K562 (cell line): ENCODE results near the gene EEF1AKMT1. TPM values are rescaled to one million over a fixed set of nuclear protein-coding genes. Genes with fewer than 3 reads are reported as not detected.

Experiments used
- ATAC-seq: fragments of 200-7000 bp; cut with Tn5 transposase; 3 replicates; pipeline ENCODE4 v1.9.1; 2020; ENCODE audit warnings: moderate library complexity
- BruUV-seq: library from RNA; stranded (reverse); fragments of 400-500 nt; replicated peaks from 2 replicates; lab custom pipeline; 2021; lab: Mats Ljungman, UMichigan
- CTCF ChIA-PET: fragments of 300-600 bp; formaldehyde crosslinking; extraction: SDS; loops from one replicate; lab custom pipeline; 2021; ENCODE audit warnings: low intra/inter-chr PET ratio; lab: Yijun Ruan, JAX
- POLR2A ChIA-PET: fragments of 300-600, 350-650 bp; sonication (Branson Sonifier 250); formaldehyde crosslinking; extraction: SDS; loops from one replicate; lab custom pipeline; 2021; ENCODE audit warnings: antibody characterized with exemption, inconsistent platforms; lab: Yijun Ruan, JAX
- DNase-seq, 4 experiments: peaks; one replicate each; pipeline versions ENCODE4 v3.0.0 to v3.0.0-alpha.2; 2011 to 2018; ENCODE audit warnings: low spot score in 3 of 4, mixed read lengths in 3 of 4; ENCODE audit errors: extremely low read depth in 1 of 4
- FAIRE-seq: peaks from 2 replicates; lab custom pipeline; 2011; peaks lifted over from hg19 to GRCh38; lab: Jason Lieb, UNC
- H2AFZ ChIP-seq: 2 replicates; pipeline ENCODE4 v1.6.0; 2011; ENCODE audit warnings: low read depth, low read length, control low read depth, inconsistent platforms
- H3K27ac ChIP-seq: fragments of 200-600 bp; 3 replicates; pipeline ENCODE4 v1.8.0; 2011; ENCODE audit warnings: low read depth, mild to moderate bottlenecking, control low read depth, inconsistent platforms, low read length, moderate library complexity, mixed read lengths; ENCODE audit errors: extremely low read depth
- H3K27me3 ChIP-seq, 2 experiments: fragments of 300-600 bp in 1 of 2; 2 replicates in 1 of 2; 3 replicates in 1 of 2; pipeline versions ENCODE4 v1.6.0 to v1.8.0; 2011; ENCODE audit warnings: inconsistent platforms in 2 of 2, low read length in 2 of 2, mild to moderate bottlenecking in 1 of 2, mixed read lengths in 1 of 2, moderate library complexity in 1 of 2; ENCODE audit not compliant: control insufficient read depth in 2 of 2, insufficient read depth in 2 of 2
- H3K36me3 ChIP-seq: fragments of 300-600 bp; 3 replicates; pipeline ENCODE4 v1.8.0; 2011; ENCODE audit warnings: mild to moderate bottlenecking, low read length, inconsistent platforms; ENCODE audit not compliant: control insufficient read depth, insufficient read depth
- H3K4me1 ChIP-seq, 2 experiments: fragments of 200-600 bp in 1 of 2; replicated peaks in 1 of 2; 2 replicates in 1 of 2; 3 replicates in 1 of 2; pipeline versions ENCODE4 v1.5.1 to v1.8.0; 2011; ENCODE audit warnings: inconsistent platforms in 2 of 2, low read length in 2 of 2, mild to moderate bottlenecking in 1 of 2, mixed read lengths in 1 of 2, moderate library complexity in 1 of 2; ENCODE audit not compliant: control insufficient read depth in 2 of 2, insufficient read depth in 2 of 2
- H3K4me2 ChIP-seq: 2 replicates; pipeline ENCODE4 v1.6.1; 2011; ENCODE audit warnings: low read length, control low read depth, inconsistent platforms, mixed read lengths; ENCODE audit not compliant: insufficient read depth
- H3K4me3 ChIP-seq: fragments of 200-600 bp; sonication (generic), shearing (Covaris generic); 2 replicates; pipeline ENCODE4 v1.5.1; 2016; ENCODE audit warnings: control low read depth, inconsistent platforms
- H3K79me2 ChIP-seq: fragments of 200-600 bp; 3 replicates; pipeline ENCODE4 v1.8.0; 2011; ENCODE audit warnings: low read length, inconsistent platforms; ENCODE audit not compliant: control insufficient read depth, insufficient read depth
- H3K9ac ChIP-seq, 2 experiments: 2 replicates each; pipeline versions ENCODE4 v1.6.0 to v1.6.1; 2011; ENCODE audit warnings: low read depth in 2 of 2, low read length in 2 of 2, control low read depth in 1 of 2, inconsistent platforms in 1 of 2, mild to moderate bottlenecking in 1 of 2, mixed read lengths in 1 of 2; ENCODE audit not compliant: insufficient read depth in 1 of 2
- H3K9me1 ChIP-seq: one replicate; pipeline ENCODE4 v1.6.0; 2011; ENCODE audit warnings: inconsistent platforms, mild to moderate bottlenecking, low read length, moderate library complexity; ENCODE audit not compliant: control insufficient read depth, insufficient read depth
- H3K9me3 ChIP-seq: replicated peaks from 2 replicates; pipeline ENCODE4 v1.5.1; 2011; ENCODE audit warnings: low read depth, low read length, inconsistent platforms; ENCODE audit not compliant: control insufficient read depth, insufficient read depth
- H4K20me1 ChIP-seq: replicated peaks from 2 replicates; pipeline ENCODE4 v1.6.1; 2011; ENCODE audit warnings: low read length, inconsistent platforms, mixed read lengths; ENCODE audit not compliant: control insufficient read depth, insufficient read depth
- CBX2 ChIP-seq: fragments of 200-600 bp; sonication (generic); IDR thresholded peaks from one replicate; pipeline ENCODE4 v1.6.1; 2012; ENCODE audit warnings: mild to moderate bottlenecking, low read length, inconsistent platforms; ENCODE audit not compliant: insufficient read depth, poor library complexity, severe bottlenecking
- CBX8 ChIP-seq: fragments of 200-600 bp; sonication (generic); IDR thresholded peaks from 2 replicates; pipeline ENCODE4 v1.6.1; 2012; ENCODE audit warnings: borderline replicate concordance, mixed run types, low read depth, mild to moderate bottlenecking, moderate library complexity, mixed read lengths, low read length, control low read depth, inconsistent platforms; ENCODE audit not compliant: poor library complexity, severe bottlenecking; ENCODE audit errors: extremely low read depth
- IRF2 ChIP-seq: sonication (generic); formaldehyde crosslinking; IDR thresholded peaks from 2 replicates; pipeline ENCODE4 v1.8.1; 2022; ENCODE audit warnings: mild to moderate bottlenecking, missing genetic modification reagents
- MXI1 ChIP-seq: IDR thresholded peaks from 2 replicates; pipeline ENCODE4 v1.6.1; 2011; ENCODE audit warnings: low read depth, mild to moderate bottlenecking, improper control_type of control experiment, low read length
- MYBL2 ChIP-seq, 2 experiments: fragments of 450-650 bp in 1 of 2; sonication (generic) in 1 of 2; formaldehyde crosslinking in 1 of 2; IDR thresholded peaks; 2 replicates each; pipeline versions ENCODE4 v1.6.1 to v1.8.1; 2017 to 2022; ENCODE audit warnings: borderline replicate concordance in 1 of 2, inconsistent platforms in 1 of 2, low read depth in 1 of 2, mild to moderate bottlenecking in 1 of 2, missing genetic modification reagents in 1 of 2, moderate library complexity in 1 of 2
- RBM25 ChIP-seq: fragments of 200-400 bp; formaldehyde crosslinking; IDR thresholded peaks from 2 replicates; pipeline ENCODE4 v1.6.1; 2018; ENCODE audit warnings: low read length, low read depth, moderate library complexity; ENCODE audit not compliant: severe bottlenecking
- XRCC4 ChIP-seq: IDR thresholded peaks from one replicate; pipeline ENCODE4 v1.6.1; 2011; ENCODE audit not compliant: insufficient read depth, insufficient read length; ENCODE audit errors: extremely low read depth
- ZBTB9 ChIP-seq: fragments of 450-650 bp; formaldehyde crosslinking; IDR thresholded peaks from 2 replicates; pipeline ENCODE4 v1.4.0; 2020; ENCODE audit warnings: mild to moderate bottlenecking, moderate library complexity
- ZC3H8 ChIP-seq: fragments of 450-650 bp; IDR thresholded peaks from 2 replicates; pipeline ENCODE4 v1.6.1; 2017
- WGBS: fragments of 100-300 bp; shearing (Covaris generic); methylation state at CpG from one replicate; pipeline ENCODE4 v1.1.6; 2016; ENCODE audit warnings: low coverage, mixed read lengths; ENCODE audit not compliant: insufficient coverage; ENCODE audit errors: missing lambda C conversion rate; 5-methylcytosine and 5-hydroxymethylcytosine counted together
- in situ Hi-C: fragments of 300-500 bp; cut with MboI; formaldehyde crosslinking; loops from 4 replicates; pipeline ENCODE4 v1.15.0; 2018; ENCODE audit warnings: inconsistent platforms, mixed read lengths
- intact Hi-C: fragments of 100-400 bp; cut with micrococcal nuclease; formaldehyde crosslinking; loops from 2 replicates; pipeline ENCODE4 v1.14.2; 2022
- polyA plus RNA-seq, 8 experiments: library from polyadenylated mRNA; depleted of rRNA in 4 of 8; stranded (reverse) in 5 of 8; unstranded in 3 of 8; fragments of >200 nt; fragmentation: Nextera tagmentation in 2 of 8; fragmentation: Illumina TruSeq in 1 of 8; extraction: Ambion mirVana in 2 of 8; extraction: Trizol in 1 of 8; gene quantifications; 2 replicates each; pipeline versions ENCODE4 v1.2.1 to v1.2.3, GENCODE V29; 2011 to 2014; ENCODE audit warnings: inconsistent platforms in 1 of 8, missing spikeins in 1 of 8
- total RNA-seq, 7 experiments: library from RNA; depleted of rRNA in 6 of 7; stranded (reverse); fragments of >200 nt in 6 of 7; fragmentation: Illumina TruSeq in 2 of 7; extraction: Trizol in 2 of 7; gene quantifications; 2 replicates each; pipeline versions ENCODE4 v1.2.1 to v1.2.3, GENCODE V29; 2011 to 2021; ENCODE audit warnings: low replicate concordance in 1 of 7
- TF ChIP-seq, protein P1 (sequence below): fragments of 250-450 bp; sonication (Bioruptor Pico); IDR thresholded peaks from 2 replicates; pipeline ENCODE4 v1.8.0; 2022; ENCODE audit warnings: inconsistent platforms

Gene EEF1AKMT1
- total and polyA plus RNA-seq, 9 of the 15 experiments (the other 6 are each of a cell fraction or from before 2014, with no cell fraction given): 5.3 to 36.3 (median 7.9) TPM

DNA sequence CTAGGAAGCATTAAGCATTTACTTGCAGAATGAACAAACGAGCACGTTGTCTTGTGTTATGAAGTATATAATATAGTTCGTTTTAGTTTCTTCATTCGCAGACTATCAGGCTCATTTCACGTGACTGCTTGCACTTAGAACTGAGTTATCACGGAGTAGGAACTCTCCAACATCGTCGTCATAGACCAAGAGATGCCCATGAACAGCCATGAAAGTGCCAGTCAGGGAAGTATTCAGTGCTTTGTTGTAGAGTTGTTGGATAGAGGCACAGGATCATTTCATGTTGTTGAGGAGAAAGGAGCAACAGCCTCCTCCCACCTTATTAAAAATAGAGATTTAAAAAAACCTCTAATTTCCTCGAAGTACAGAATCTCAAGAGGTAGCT lies 71.2 kb downstream of the EEF1AKMT1 start:
- H3K79me2 ChIP-seq: no peaks in the 10 kb centered on the region
- no peak for ATAC-seq
- TSS peak; percentile 70 for BruUV-seq
- peaks cover 17 to 21% of the 10 kb centered on the region in 2 experiments; a peak in 4 of 5 replicates for H3K27me3 ChIP-seq
- intact Hi-C loops: no loop called here
- peaks cover 4 to 11% of the 10 kb centered on the region in 2 experiments; a peak in 3 of 5 replicates for H3K4me1 ChIP-seq
- in situ Hi-C loops: no loop called here
- no peak overlapping the region for H3K4me3 ChIP-seq
- CTCF ChIA-PET: interaction anchor here (0.7 kb wide), 1 partner anchor 14 kb away, joined by 3 read pairs; no protein-coding TSS in a partner anchor
- no peaks in the 10 kb centered on the region for H4K20me1 ChIP-seq
- H3K9ac ChIP-seq: no peak overlapping the region
- H2AFZ ChIP-seq: no peak overlapping the region
- no peak for DNase-seq
- no peaks in the 10 kb centered on the region for H3K9me1 ChIP-seq
- TF ChIP-seq IRF2 (CRISPR knock-in tag) (no peak), CBX2 (peak; percentile 97), CBX8 (peak; percentile 99)
- H3K27ac ChIP-seq: no peak overlapping the region
- FAIRE-seq: no peak
- POLR2A ChIA-PET: interaction anchor here (1.0 to 2.0 kb wide), 2 partner anchors 12 to 15 kb away, joined by 4 to 5 read pairs; no protein-coding TSS in a partner anchor
- H3K4me2 ChIP-seq: no peak overlapping the region; the same call in 1 of the 2 replicates
- 46% methylated on average over 9 of the region's 9 CpGs for WGBS
- no peaks in the 10 kb centered on the region for H3K9me3 ChIP-seq
- H3K36me3 ChIP-seq: no peaks in the 10 kb centered on the region

GRCh38 chr13:20701461-20701860 lies 72.3 kb downstream of the EEF1AKMT1 start:
- no peak overlapping the region for H2AFZ ChIP-seq
- ChIA-PET POLR2A (interaction anchor here (0.6 to 2.0 kb wide), 2 partner anchors 14 to 15 kb away, joined by 5 read pairs; no protein-coding TSS in a partner anchor), CTCF (no interaction called here)
- no peaks in the 10 kb centered on the region for H3K79me2 ChIP-seq
- H3K9ac ChIP-seq: no peak overlapping the region
- BruUV-seq: no TSS peak
- H3K9me3 ChIP-seq: no peaks in the 10 kb centered on the region
- no peaks in the 10 kb centered on the region for H3K9me1 ChIP-seq
- H3K27me3 ChIP-seq: peaks cover 17 to 21% of the 10 kb centered on the region in 2 experiments; a peak in 4 of 5 replicates
- H4K20me1 ChIP-seq: no peaks in the 10 kb centered on the region
- no peak overlapping the region for H3K27ac ChIP-seq
- intact Hi-C loops: no loop called here
- in situ Hi-C loops: no loop called here
- no peak overlapping the region for H3K4me2 ChIP-seq
- DNase-seq (no peak), FAIRE-seq (no peak), ATAC-seq (no peak)
- H3K4me3 ChIP-seq: no peak overlapping the region
- peaks cover 4 to 11% of the 10 kb centered on the region in 2 experiments; a peak in 3 of 5 replicates for H3K4me1 ChIP-seq
- WGBS: 67% methylated on average over 3 of the region's 3 CpGs
- no peaks in the 10 kb centered on the region for H3K36me3 ChIP-seq
- TF ChIP-seq RBM25: no peak
- no peak for TF ChIP-seq ZC3H8
- TF ChIP-seq MXI1: no peak
- TF ChIP-seq, protein P1, sequence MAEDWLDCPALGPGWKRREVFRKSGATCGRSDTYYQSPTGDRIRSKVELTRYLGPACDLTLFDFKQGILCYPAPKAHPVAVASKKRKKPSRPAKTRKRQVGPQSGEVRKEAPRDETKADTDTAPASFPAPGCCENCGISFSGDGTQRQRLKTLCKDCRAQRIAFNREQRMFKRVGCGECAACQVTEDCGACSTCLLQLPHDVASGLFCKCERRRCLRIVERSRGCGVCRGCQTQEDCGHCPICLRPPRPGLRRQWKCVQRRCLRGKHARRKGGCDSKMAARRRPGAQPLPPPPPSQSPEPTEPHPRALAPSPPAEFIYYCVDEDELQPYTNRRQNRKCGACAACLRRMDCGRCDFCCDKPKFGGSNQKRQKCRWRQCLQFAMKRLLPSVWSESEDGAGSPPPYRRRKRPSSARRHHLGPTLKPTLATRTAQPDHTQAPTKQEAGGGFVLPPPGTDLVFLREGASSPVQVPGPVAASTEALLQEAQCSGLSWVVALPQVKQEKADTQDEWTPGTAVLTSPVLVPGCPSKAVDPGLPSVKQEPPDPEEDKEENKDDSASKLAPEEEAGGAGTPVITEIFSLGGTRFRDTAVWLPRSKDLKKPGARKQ (CRISPR knock-in tag): no peak
- no peak for TF ChIP-seq XRCC4
- TF ChIP-seq MYBL2 (IDR thresholded peaks at IDR 0.05; ENCODE audit: low read depth): no peak
- TF ChIP-seq MYBL2 (CRISPR knock-in tag; IDR thresholded peaks at IDR 0.05; ENCODE audit: borderline replicate concordance): no peak
- TF ChIP-seq ZBTB9 (CRISPR knock-in tag): no peak
